Nephron (organoid): Measurements from ENCODE around the gene PTGR2.
"Not testable (repeated sequence)": the region's sequence is repeated elsewhere in the genome, so short reads cannot be mapped to it uniquely, and the experiment has no call there.

Experiments used
- H3K27ac Mint-ChIP-seq, 3 experiments: 2 replicates each; pipeline ENCODE4 v1.8.0; 2020; ENCODE audit warnings: mixed read lengths in 3 of 3, mild to moderate bottlenecking in 2 of 3, moderate library complexity in 1 of 3
- H3K27me3 Mint-ChIP-seq: 2 replicates; pipeline ENCODE4 v1.8.0; 2021; ENCODE audit warnings: low read depth, mild to moderate bottlenecking, moderate library complexity, mixed read lengths
- H3K36me3 Mint-ChIP-seq: 2 replicates; pipeline ENCODE4 v1.8.0; 2020; ENCODE audit warnings: low read depth, mixed read lengths
- H3K4me1 Mint-ChIP-seq: 2 replicates; pipeline ENCODE4 v1.8.0; 2020; ENCODE audit warnings: mixed read lengths
- H3K4me3 Mint-ChIP-seq, 3 experiments: 2 replicates each; pipeline ENCODE4 v1.8.0; 2020; ENCODE audit warnings: mild to moderate bottlenecking in 3 of 3, mixed read lengths in 3 of 3, moderate library complexity in 2 of 3
- H3K9me3 Mint-ChIP-seq: 2 replicates; pipeline ENCODE4 v1.8.0; 2020; ENCODE audit warnings: mixed read lengths
- CTCF ChIP-seq, 3 experiments: fragments of 200-600 bp; sonication (generic); IDR thresholded peaks; one replicate each; pipeline ENCODE4 v1.5.0; 2021; ENCODE audit warnings: antibody characterized with exemption in 3 of 3; ENCODE audit not compliant: unreplicated experiment in 3 of 3

Gene PTGR2

GRCh38 chr14:73913256-73913655, 61.6 kb downstream of the PTGR2 start:
- no peak for TF ChIP-seq CTCF (IDR thresholded peaks at IDR 0.05; ENCODE audit: unreplicated experiment in 3 of 3)
- H3K9me3 Mint-ChIP-seq = peaks cover 3% of the 10 kb centered on the region
- no peaks in the 10 kb centered on the region for H3K4me1 Mint-ChIP-seq
- no peaks in the 10 kb centered on the region for H3K27me3 Mint-ChIP-seq
- H3K27ac Mint-ChIP-seq = peak overlapping the region in 1 of 3 experiments; percentile 55
- H3K4me3 Mint-ChIP-seq = no peak overlapping the region
- peaks cover 74% of the 10 kb centered on the region for H3K36me3 Mint-ChIP-seq

GRCh38 chr14:73916324-73916723, 64.7 kb downstream of the PTGR2 start:
- no peaks in the 10 kb centered on the region for H3K4me1 Mint-ChIP-seq
- H3K9me3 Mint-ChIP-seq = peaks cover 3% of the 10 kb centered on the region
- no peak overlapping the region for H3K27ac Mint-ChIP-seq
- H3K4me3 Mint-ChIP-seq = no peak overlapping the region
- no peak for TF ChIP-seq CTCF (IDR thresholded peaks at IDR 0.05; ENCODE audit: unreplicated experiment in 3 of 3)
- H3K36me3 Mint-ChIP-seq = peaks cover 66% of the 10 kb centered on the region
- no peaks in the 10 kb centered on the region for H3K27me3 Mint-ChIP-seq

- not testable (repeated sequence) for H3K27me3 Mint-ChIP-seq, H3K9me3 Mint-ChIP-seq, H3K4me3 Mint-ChIP-seq, H3K4me1 Mint-ChIP-seq, H3K27ac Mint-ChIP-seq
- H3K36me3 Mint-ChIP-seq = peaks cover 60% of the 10 kb centered on the region
Measured at GRCh38 chr14:73919457-73919856, 67.8 kb downstream of the PTGR2 start.

GRCh38 chr14:73924337-73924736, 72.7 kb downstream of the PTGR2 start:
- Mint-ChIP-seq H3K9me3 (no peaks in the 10 kb centered on the region), H3K4me3 (no peak overlapping the region), H3K36me3 (peaks cover 79% of the 10 kb centered on the region), H3K4me1 (no peaks in the 10 kb centered on the region), H3K27ac (no peak overlapping the region), H3K27me3 (no peaks in the 10 kb centered on the region)
- TF ChIP-seq CTCF (IDR thresholded peaks at IDR 0.05; ENCODE audit: unreplicated experiment in 3 of 3) = no peak
